GM19324 (cell line): ENCODE measurements around the gene CCDC38.

Experiments used
- ATAC-seq: cut with Tn5 transposase; IDR thresholded peaks from one replicate; pipeline ENCODE4 v1.9.1; 2021; ENCODE audit warnings: mild to moderate bottlenecking, moderate library complexity; ENCODE audit not compliant: unreplicated experiment, low FRiP score

Gene CCDC38

DNA sequence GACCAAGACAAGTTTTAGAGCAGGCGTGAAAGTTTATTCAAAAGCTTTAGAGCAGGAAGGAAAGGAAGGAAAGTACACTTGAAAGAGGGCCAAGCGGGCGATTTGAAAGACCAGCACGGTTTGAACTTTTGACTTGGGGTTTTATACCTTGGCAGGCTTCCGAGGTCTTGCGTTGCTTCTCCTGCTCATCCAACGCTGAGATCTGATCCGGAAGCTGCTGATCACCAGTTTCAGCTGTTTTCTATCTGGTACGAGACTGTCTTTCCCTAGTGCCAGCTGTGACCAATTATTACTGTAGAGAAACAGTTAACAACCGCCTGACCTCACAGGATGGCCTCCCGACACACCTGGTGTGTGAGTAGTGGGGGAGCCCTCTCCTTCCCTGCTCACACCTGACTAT, 104.3 kb downstream of the CCDC38 start:
- no peak for ATAC-seq

DNA sequence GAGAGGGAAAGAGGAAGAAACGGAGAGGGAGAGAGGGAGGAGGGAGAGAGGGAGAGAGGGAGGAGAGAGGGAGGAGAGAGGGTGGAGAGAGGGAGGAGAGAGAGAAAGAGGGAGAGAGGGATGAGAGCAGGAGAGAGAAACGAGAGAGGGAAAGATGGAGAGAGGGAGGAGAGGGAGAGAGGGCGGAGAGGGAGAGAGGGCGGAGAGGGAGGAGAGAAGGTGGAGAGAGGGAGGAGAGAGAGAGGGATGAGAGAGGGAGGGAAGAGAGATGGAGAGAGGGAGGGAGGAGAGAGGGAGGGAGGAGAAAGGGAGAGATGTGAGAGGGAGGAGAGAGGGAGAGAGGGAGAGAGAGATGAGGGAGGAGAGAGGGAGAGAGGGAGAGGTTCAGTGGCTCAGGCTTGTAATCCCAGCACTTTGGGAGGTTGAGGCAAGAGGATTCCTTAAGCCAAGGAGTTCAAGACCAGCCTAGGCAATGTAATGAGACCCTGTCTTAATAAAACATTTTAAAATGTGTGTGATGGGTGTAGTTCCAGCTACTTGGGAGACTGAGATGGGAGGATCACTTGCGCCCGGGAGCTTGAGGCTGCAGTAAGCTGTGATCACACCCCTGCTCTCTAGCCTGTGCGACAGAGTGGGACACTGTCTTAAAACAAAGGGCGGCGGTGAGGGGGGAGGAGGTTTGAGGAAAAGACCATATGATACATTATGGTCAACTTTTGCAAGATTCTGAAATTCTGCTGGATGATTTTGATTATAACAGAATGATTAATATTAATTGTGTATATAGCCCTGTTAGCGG, 105.0 kb downstream of the CCDC38 start:
- ATAC-seq = no peak

- ATAC-seq = no peak
These were observed 105.7 kb downstream of the CCDC38 start for GRCh38 chr12:95836630-95837239.

GRCh38 chr12:95836185-95836609, 106.2 kb downstream of the CCDC38 start:
- ATAC-seq = no peak

GRCh38 chr12:95834572-95834971, 107.8 kb downstream of the CCDC38 start:
- no peak for ATAC-seq

GRCh38 chr12:95830335-95831089, 111.9 kb downstream of the CCDC38 start:
- no peak for ATAC-seq

DNA sequence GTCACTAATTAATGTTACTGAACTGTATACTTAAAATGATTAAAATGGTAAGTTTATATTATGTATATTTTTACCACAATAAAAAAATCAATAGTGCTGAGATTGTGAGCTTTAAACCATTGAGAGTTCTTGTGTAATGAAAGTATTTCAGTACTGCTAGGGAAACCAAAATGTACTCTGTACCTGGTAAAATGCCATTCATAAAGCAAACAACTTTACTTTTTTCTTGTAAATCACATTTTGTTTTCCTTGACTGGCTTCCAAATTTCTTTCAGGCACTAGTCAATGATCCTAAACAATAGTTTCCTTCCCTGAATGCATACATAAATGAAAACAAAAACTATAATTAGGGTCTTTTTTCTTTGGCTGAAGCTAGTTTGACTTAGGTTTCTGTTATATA, 113.0 kb downstream of the CCDC38 start:
- ATAC-seq = no peak

DNA sequence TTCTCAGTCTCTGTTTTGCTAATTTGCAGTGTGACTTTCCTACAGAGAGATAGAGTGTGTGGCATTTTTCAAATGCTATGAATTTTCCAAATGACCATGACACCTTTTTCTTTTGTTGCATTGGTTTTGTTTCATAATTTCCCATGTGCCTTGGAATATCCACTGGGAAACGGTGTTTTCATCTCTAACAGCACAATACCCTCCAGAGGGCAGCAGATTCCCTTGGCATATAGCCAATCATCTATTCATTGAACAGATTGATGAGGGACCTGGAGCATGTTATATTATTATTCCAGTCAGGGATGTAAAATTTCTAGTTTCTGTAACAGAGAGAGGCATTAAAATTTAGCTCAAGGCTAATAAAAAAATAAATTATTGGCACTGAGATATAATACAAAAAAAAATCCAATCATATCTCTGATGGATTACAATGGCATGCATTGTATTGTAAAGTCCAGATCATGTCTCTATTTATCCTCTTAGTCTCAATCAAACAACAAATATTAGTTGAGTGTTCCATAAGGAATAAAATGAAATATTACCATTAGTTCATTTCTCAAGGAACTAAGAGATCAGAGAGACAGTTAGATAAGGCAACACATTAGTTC, 122.2 kb downstream of the CCDC38 start:
- ATAC-seq = no peak
